ENCODE measurements around the gene SP100. TPM values are rescaled to one million over a fixed set of nuclear protein-coding genes. Genes with fewer than 3 reads are reported as not detected.

The SP100 gene
- total and polyA plus RNA-seq, 2 of the 4 experiments (the other 2 are of a cell fraction): 50.6 to 69.0 TPM

GRCh38 chr2:230384986-230385385 is 31.0 kb upstream of the SP100 start:
- DNase-seq (no peak), ATAC-seq (ENCODE audit: low read depth) (no peak)
- no peak overlapping the region for H3K4me3 ChIP-seq (ENCODE audit: insufficient read depth, low read depth, low read length)
- no peak overlapping the region for H4K91ac ChIP-seq (ENCODE audit: insufficient read depth, low read depth, low read length)
- H4K20me1 ChIP-seq (ENCODE audit: insufficient read depth, low read length): no peaks in the 10 kb centered on the region
- no peak overlapping the region for H2BK20ac ChIP-seq (ENCODE audit: low read depth, low read length)
- H3K36me3 ChIP-seq (ENCODE audit: control insufficient read depth, insufficient read depth, low read length): peaks cover 22% of the 10 kb centered on the region
- no peaks in the 10 kb centered on the region for H3K27me3 ChIP-seq (ENCODE audit: control insufficient read depth, insufficient read depth, low read length)
- no peak overlapping the region for H3K27ac ChIP-seq (ENCODE audit: insufficient read depth, low read length)
- H2AK9ac ChIP-seq (replicated peaks; ENCODE audit: low read depth, low read length, poor library complexity): no peak overlapping the region
- intact Hi-C loops (cut with micrococcal nuclease) (no loop called here), dilution Hi-C loops (cut with HindIII; ENCODE audit: low sequenced_read_pairs, unreplicated experiment) (no loop called here), in situ Hi-C loops (cut with MboI; ENCODE audit: low sequenced_read_pairs) (no loop called here)
- H3K18ac ChIP-seq (ENCODE audit: low read depth, low read length): no peak overlapping the region
- H3K4me1 ChIP-seq (ENCODE audit: control insufficient read depth, insufficient read depth, low read length): no peaks in the 10 kb centered on the region
- no peak overlapping the region for H2BK15ac ChIP-seq (ENCODE audit: low read depth, low read length)
- H3K56ac ChIP-seq (ENCODE audit: extremely low read depth, insufficient read depth, low read length): no peak overlapping the region
- no peak overlapping the region for H3K14ac ChIP-seq (replicated peaks; ENCODE audit: low read depth, low read length)
- TF ChIP-seq, protein P1, sequence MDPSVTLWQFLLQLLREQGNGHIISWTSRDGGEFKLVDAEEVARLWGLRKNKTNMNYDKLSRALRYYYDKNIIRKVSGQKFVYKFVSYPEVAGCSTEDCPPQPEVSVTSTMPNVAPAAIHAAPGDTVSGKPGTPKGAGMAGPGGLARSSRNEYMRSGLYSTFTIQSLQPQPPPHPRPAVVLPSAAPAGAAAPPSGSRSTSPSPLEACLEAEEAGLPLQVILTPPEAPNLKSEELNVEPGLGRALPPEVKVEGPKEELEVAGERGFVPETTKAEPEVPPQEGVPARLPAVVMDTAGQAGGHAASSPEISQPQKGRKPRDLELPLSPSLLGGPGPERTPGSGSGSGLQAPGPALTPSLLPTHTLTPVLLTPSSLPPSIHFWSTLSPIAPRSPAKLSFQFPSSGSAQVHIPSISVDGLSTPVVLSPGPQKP (IDR thresholded peaks at IDR 0.05; ENCODE audit: borderline replicate concordance, low read depth, low read length): no peak
- H2BK120ac ChIP-seq (ENCODE audit: low read depth, low read length): no peak overlapping the region
- H2AFZ ChIP-seq (replicated peaks; ENCODE audit: low read length, poor library complexity): no peak overlapping the region
- no peak overlapping the region for H3K4ac ChIP-seq (ENCODE audit: low read depth, low read length)
- no peaks in the 10 kb centered on the region for H3K79me1 ChIP-seq (ENCODE audit: low read depth in 1 of 2, low read length in 2 of 2)
- H3K9me1 ChIP-seq (ENCODE audit: insufficient read depth, low read length): peaks cover 5% of the 10 kb centered on the region; the same call in 1 of the 2 replicates
- no peak overlapping the region for H3K4me2 ChIP-seq (ENCODE audit: low read depth, low read length)
- no peaks in the 10 kb centered on the region for H3K9me3 ChIP-seq (ENCODE audit: control insufficient read depth, insufficient read depth, low read length)
- WGBS, 2 experiments (ENCODE audit: extremely low coverage in 2 of 2, insufficient read length in 1 of 2): 60% methylated on average over 1 of the region's 6 CpGs; no CpG with 5 or more reads in 1 of the 2 experiments
- no peak overlapping the region for H3K23ac ChIP-seq (ENCODE audit: low read depth, low read length)
- no peak overlapping the region for H3K9ac ChIP-seq (ENCODE audit: low read depth, low read length)
- no peak overlapping the region for H4K8ac ChIP-seq (ENCODE audit: low read depth in 2 of 2, low read length in 2 of 2)
- CTCF ChIA-PET: no interaction called here
- H4K5ac ChIP-seq (ENCODE audit: low read depth, low read length): no peak overlapping the region
- H2AK5ac ChIP-seq (ENCODE audit: low read depth, low read length): no peak overlapping the region
- no TSS peak for BruUV-seq (replicated peaks)
- H2BK5ac ChIP-seq (ENCODE audit: low read depth, low read length, poor library complexity, severe bottlenecking): no peak overlapping the region
- POLR2A ChIA-PET (ENCODE audit: unreplicated experiment): no interaction called here
